HEK293 (cell line): ENCODE data around the gene GRIA1.

ENCODE experiments used
- CTCF ChIA-PET: fragments of 350-600 bp; formaldehyde crosslinking; extraction: SDS; loops from one replicate; lab custom pipeline; 2021; ENCODE audit warnings: antibody characterized with exemption; lab: Yijun Ruan, JAX
- POLR2A ChIA-PET: fragments of 300-600 bp; formaldehyde crosslinking; extraction: SDS; loops from one replicate; lab custom pipeline; 2020; ENCODE audit warnings: antibody characterized with exemption, inconsistent platforms; lab: Yijun Ruan, JAX
- H3K27ac ChIP-seq: fragments of 200-500 bp; sonication (Bioruptor generic); 2 replicates; pipeline ENCODE4 v1.5.1; 2014; ENCODE audit warnings: low read depth, low read length, control low read depth, inconsistent platforms; ENCODE audit errors: extremely low read depth
- H3K36me3 ChIP-seq, 2 experiments: fragments of 200-500 bp in 1 of 2; sonication (Bioruptor generic) in 1 of 2; 1 replicate in 1 of 2; 2 replicates in 1 of 2; pipeline ENCODE4 v1.5.1; 2014 to 2017; ENCODE audit warnings: inconsistent platforms in 2 of 2, low read length in 2 of 2; ENCODE audit not compliant: control insufficient read depth in 2 of 2, insufficient read depth in 1 of 2
- H3K4me1 ChIP-seq: fragments of 200-500 bp; sonication (Bioruptor generic); 2 replicates; pipeline ENCODE4 v1.5.1; 2014; ENCODE audit warnings: mild to moderate bottlenecking, low read length, inconsistent platforms; ENCODE audit not compliant: control insufficient read depth, insufficient read depth
- H3K4me3 ChIP-seq: 2 replicates; pipeline ENCODE4 v1.5.1; 2011; ENCODE audit warnings: low read depth, mild to moderate bottlenecking, control low read depth, low read length, moderate library complexity
- H3K9me3 ChIP-seq: fragments of 200-500 bp; sonication (Bioruptor generic); 2 replicates; pipeline ENCODE4 v1.5.1; 2014; ENCODE audit warnings: low read depth, low read length, inconsistent platforms; ENCODE audit not compliant: control insufficient read depth, insufficient read depth
- AEBP2 ChIP-seq: fragments of 450-650 bp; formaldehyde crosslinking; IDR thresholded peaks from 2 replicates; pipeline ENCODE4 v1.5.1; 2016; ENCODE audit warnings: missing biosample characterization, missing genetic modification characterization, borderline replicate concordance
- HOXC10 ChIP-seq: sonication (generic); formaldehyde crosslinking; IDR thresholded peaks from 2 replicates; pipeline ENCODE4 v1.8.1; 2023; ENCODE audit warnings: mild to moderate bottlenecking, missing genetic modification reagents
- MYNN ChIP-seq: fragments of 450-650 bp; formaldehyde crosslinking; IDR thresholded peaks from 2 replicates; pipeline ENCODE4 v1.5.1; 2016; ENCODE audit warnings: missing biosample characterization, missing genetic modification characterization, borderline replicate concordance
- OSR2 ChIP-seq: fragments of 450-650 bp; formaldehyde crosslinking; IDR thresholded peaks from 2 replicates; pipeline ENCODE4 v1.5.1; 2016; ENCODE audit warnings: missing biosample characterization, missing genetic modification characterization
- REPIN1 ChIP-seq: fragments of 450-650 bp; formaldehyde crosslinking; IDR thresholded peaks from 2 replicates; pipeline ENCODE4 v1.5.1; 2017; ENCODE audit warnings: missing biosample characterization, missing genetic modification characterization, low read depth
- YY2 ChIP-seq: fragments of 450-650 bp; formaldehyde crosslinking; IDR thresholded peaks from 2 replicates; pipeline ENCODE4 v1.5.1; 2016; ENCODE audit warnings: missing biosample characterization, missing genetic modification characterization
- ZBTB21 ChIP-seq: fragments of 450-650 bp; formaldehyde crosslinking; IDR thresholded peaks from 2 replicates; pipeline ENCODE4 v1.5.1; 2017; ENCODE audit warnings: missing biosample characterization, missing genetic modification characterization
- ZNF133 ChIP-seq: fragments of 450-650 bp; formaldehyde crosslinking; IDR thresholded peaks from 2 replicates; pipeline ENCODE4 v1.5.1; 2016; ENCODE audit warnings: missing biosample characterization, missing genetic modification characterization
- ZNF140 ChIP-seq: fragments of 450-650 bp; formaldehyde crosslinking; IDR thresholded peaks from 2 replicates; pipeline ENCODE4 v1.5.1; 2016; ENCODE audit warnings: missing biosample characterization, missing genetic modification characterization
- ZNF184 ChIP-seq: fragments of 450-650 bp; IDR thresholded peaks from 2 replicates; pipeline ENCODE4 v1.5.1; 2018; ENCODE audit warnings: missing biosample characterization, mild to moderate bottlenecking, missing genetic modification characterization
- ZNF221 ChIP-seq: fragments of 450-650 bp; formaldehyde crosslinking; IDR thresholded peaks from 2 replicates; pipeline ENCODE4 v1.5.1; 2017; ENCODE audit warnings: missing biosample characterization, missing genetic modification characterization, borderline replicate concordance
- ZNF324 ChIP-seq: fragments of 450-650 bp; formaldehyde crosslinking; IDR thresholded peaks from 2 replicates; pipeline ENCODE4 v1.5.1; 2016; ENCODE audit warnings: missing biosample characterization, missing genetic modification characterization
- ZNF473 ChIP-seq: fragments of 450-650 bp; formaldehyde crosslinking; IDR thresholded peaks from 2 replicates; pipeline ENCODE4 v1.5.1; 2017; ENCODE audit warnings: missing biosample characterization, missing genetic modification characterization
- ZNF488 ChIP-seq: fragments of 450-650 bp; formaldehyde crosslinking; IDR thresholded peaks from 2 replicates; pipeline ENCODE4 v1.5.1; 2016; ENCODE audit warnings: missing biosample characterization, missing genetic modification characterization
- ZNF560 ChIP-seq: fragments of 450-650 bp; formaldehyde crosslinking; IDR thresholded peaks from 2 replicates; pipeline ENCODE4 v1.5.1; 2017; ENCODE audit warnings: missing biosample characterization, missing genetic modification characterization, borderline replicate concordance
- ZNF600 ChIP-seq: fragments of 450-650 bp; formaldehyde crosslinking; IDR thresholded peaks from 2 replicates; pipeline ENCODE4 v1.5.1; 2016; ENCODE audit warnings: missing biosample characterization, missing genetic modification characterization
- ZNF629 ChIP-seq: fragments of 450-650 bp; formaldehyde crosslinking; IDR thresholded peaks from 2 replicates; pipeline ENCODE4 v1.5.1; 2017; ENCODE audit warnings: missing biosample characterization, missing genetic modification characterization
- ZNF645 ChIP-seq: fragments of 450-650 bp; formaldehyde crosslinking; IDR thresholded peaks from 2 replicates; pipeline ENCODE4; 2016; ENCODE audit warnings: missing biosample characterization, missing genetic modification characterization
- ZNF654 ChIP-seq: fragments of 450-650 bp; formaldehyde crosslinking; IDR thresholded peaks from 2 replicates; pipeline ENCODE4 v1.5.1; 2016; ENCODE audit warnings: low read depth, missing biosample characterization, missing genetic modification characterization
- ZSCAN23 ChIP-seq: fragments of 450-650 bp; formaldehyde crosslinking; IDR thresholded peaks from 2 replicates; pipeline ENCODE4 v1.5.1; 2016; ENCODE audit warnings: missing biosample characterization, missing genetic modification characterization

Gene GRIA1

GRCh38 chr5:153775923-153776322, 285.5 kb downstream of the GRIA1 start:
- no peaks in the 10 kb centered on the region for H3K36me3 ChIP-seq
- TF ChIP-seq ZNF600 (no peak), REPIN1 (no peak), ZNF221 (tag by site-specific recombination) (no peak), MYNN (tag by site-specific recombination) (no peak), AEBP2 (tag by site-specific recombination) (no peak)
- TF ChIP-seq, all 188 proteins: peak for 0
- ChIA-PET CTCF (no interaction called here), POLR2A (no interaction called here)
- Histone ChIP-seq H3K9me3 (no peaks in the 10 kb centered on the region), H3K4me3 (no peak overlapping the region), H3K27ac (no peak overlapping the region), H3K4me1 (no peaks in the 10 kb centered on the region)

GRCh38 chr5:153777681-153778581, 287.5 kb downstream of the GRIA1 start:
- no peaks in the 10 kb centered on the region for H3K4me1 ChIP-seq
- ChIA-PET POLR2A (no interaction called here), CTCF (no interaction called here)
- no peak overlapping the region for H3K4me3 ChIP-seq
- no peaks in the 10 kb centered on the region for H3K9me3 ChIP-seq
- TF ChIP-seq ZBTB21 (tag by site-specific recombination) (no peak), ZNF133 (no peak), ZNF629 (tag by site-specific recombination) (no peak), ZNF184 (tag by site-specific recombination) (no peak), OSR2 (tag by site-specific recombination) (no peak), ZNF324 (tag by site-specific recombination) (no peak), ZNF473 (tag by site-specific recombination) (no peak), ZNF654 (tag by site-specific recombination) (no peak), YY2 (tag by site-specific recombination) (no peak), ZNF560 (tag by site-specific recombination) (no peak), ZNF645 (tag by site-specific recombination) (no peak), HOXC10 (CRISPR knock-in tag) (no peak)
- no peak overlapping the region for H3K27ac ChIP-seq
- H3K36me3 ChIP-seq: no peaks in the 10 kb centered on the region

- POLR2A ChIA-PET: no interaction called here
Observed at GRCh38 chr5:153779836-153780235, 289.4 kb downstream of the GRIA1 start.

More at GRCh38 chr5:153779836-153780235, 289.4 kb downstream of the GRIA1 start:
- CTCF ChIA-PET: interaction anchor here (0.7 kb wide), 1 partner anchor 9 kb away, joined by 3 read pairs; no protein-coding TSS in a partner anchor
- no peak overlapping the region for H3K27ac ChIP-seq
- TF ChIP-seq ZSCAN23 (tag by site-specific recombination) (no peak), ZNF488 (tag by site-specific recombination) (no peak), ZNF140 (tag by site-specific recombination) (no peak)
- H3K36me3 ChIP-seq: no peaks in the 10 kb centered on the region
- no peak overlapping the region for H3K4me3 ChIP-seq
- no peaks in the 10 kb centered on the region for H3K9me3 ChIP-seq
- no peaks in the 10 kb centered on the region for H3K4me1 ChIP-seq
